ENCODE data around the gene SST.

DNA sequence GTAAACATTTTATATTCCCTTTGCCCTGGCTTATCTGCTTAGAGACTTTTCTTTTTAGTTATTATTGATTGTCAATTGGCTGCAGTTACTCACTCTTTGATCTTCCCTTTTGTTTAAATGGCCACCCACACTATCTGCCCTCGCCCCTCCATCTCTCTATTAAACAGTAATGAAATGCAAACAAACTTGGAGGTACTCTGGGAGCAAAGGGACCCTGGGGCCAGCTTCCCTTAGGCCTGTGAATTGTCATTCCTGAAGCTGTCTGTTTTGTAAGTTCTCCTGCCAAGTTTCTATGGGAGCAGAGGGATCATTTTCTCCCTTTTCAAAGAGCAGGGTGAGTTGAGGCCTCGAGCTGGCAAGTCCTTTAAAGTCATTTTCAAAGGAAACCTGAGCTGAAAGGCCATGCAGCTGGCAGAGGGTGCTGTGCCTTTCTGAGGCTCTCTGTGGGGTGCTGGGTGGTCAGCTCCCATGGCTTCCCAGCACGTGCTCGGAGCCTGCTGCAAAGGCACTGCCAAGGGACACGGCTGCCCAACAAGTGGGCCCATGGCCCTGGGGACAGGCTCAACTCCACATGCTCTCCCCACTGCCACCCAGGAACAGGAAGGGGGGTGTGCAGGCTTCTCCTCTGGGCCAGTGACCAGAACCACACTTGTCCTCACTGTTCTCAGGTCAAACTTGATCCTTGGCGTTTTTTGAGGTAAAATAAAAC lies 49.6 kb upstream of the SST start:
- TF ChIP-seq POLR2A (IDR thresholded peaks at IDR 0.05) = no peak
- TF ChIP-seq, protein P1, sequence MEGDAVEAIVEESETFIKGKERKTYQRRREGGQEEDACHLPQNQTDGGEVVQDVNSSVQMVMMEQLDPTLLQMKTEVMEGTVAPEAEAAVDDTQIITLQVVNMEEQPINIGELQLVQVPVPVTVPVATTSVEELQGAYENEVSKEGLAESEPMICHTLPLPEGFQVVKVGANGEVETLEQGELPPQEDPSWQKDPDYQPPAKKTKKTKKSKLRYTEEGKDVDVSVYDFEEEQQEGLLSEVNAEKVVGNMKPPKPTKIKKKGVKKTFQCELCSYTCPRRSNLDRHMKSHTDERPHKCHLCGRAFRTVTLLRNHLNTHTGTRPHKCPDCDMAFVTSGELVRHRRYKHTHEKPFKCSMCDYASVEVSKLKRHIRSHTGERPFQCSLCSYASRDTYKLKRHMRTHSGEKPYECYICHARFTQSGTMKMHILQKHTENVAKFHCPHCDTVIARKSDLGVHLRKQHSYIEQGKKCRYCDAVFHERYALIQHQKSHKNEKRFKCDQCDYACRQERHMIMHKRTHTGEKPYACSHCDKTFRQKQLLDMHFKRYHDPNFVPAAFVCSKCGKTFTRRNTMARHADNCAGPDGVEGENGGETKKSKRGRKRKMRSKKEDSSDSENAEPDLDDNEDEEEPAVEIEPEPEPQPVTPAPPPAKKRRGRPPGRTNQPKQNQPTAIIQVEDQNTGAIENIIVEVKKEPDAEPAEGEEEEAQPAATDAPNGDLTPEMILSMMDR (IDR thresholded peaks at IDR 0.05) = no peak
